ENCODE measurements around the gene HDAC8. TPM values are rescaled to one million over a fixed set of nuclear protein-coding genes. Genes with fewer than 3 reads are reported as not detected.

Gene HDAC8
- total RNA-seq, 1 experiment from 2014 or later: 26.2 TPM

- Histone ChIP-seq H3K4me1 (no peaks in the 10 kb centered on the region), H3K4me3 (ENCODE audit: low read depth, low read length) (peak overlapping the region; percentile 57), H3K9me3 (no peaks in the 10 kb centered on the region), H3K27me3 (replicated peaks; ENCODE audit: control insufficient read depth, insufficient read depth, low read length) (peaks cover 1% of the 10 kb centered on the region), H3K36me3 (ENCODE audit: control insufficient read depth, insufficient read depth, low read length) (no peaks in the 10 kb centered on the region)
- Mint-ChIP-seq H3K4me1 (ENCODE audit: low read depth, unreplicated experiment) (no peaks in the 10 kb centered on the region), H3K27me3 (ENCODE audit: insufficient read depth, unreplicated experiment) (peaks cover 14% of the 10 kb centered on the region), H3K36me3 (ENCODE audit: insufficient read depth, unreplicated experiment) (no peaks in the 10 kb centered on the region), H3K4me3 (ENCODE audit: unreplicated experiment) (peak overlapping the region; percentile 82), H3K27ac (ENCODE audit: unreplicated experiment) (no peak overlapping the region), H3K9me3 (ENCODE audit: unreplicated experiment) (no peaks in the 10 kb centered on the region)
- no peak for TF ChIP-seq CTCF (IDR thresholded peaks at IDR 0.05; ENCODE audit: insufficient read depth in 1 of 2, low read depth in 1 of 2, low read length in 1 of 2, severe bottlenecking in 1 of 2, unreplicated experiment in 1 of 2)
- intact Hi-C loops (cut with micrococcal nuclease; ENCODE audit: unreplicated experiment): loop anchor here (5.0 to 10.0 kb wide), 2 partner anchors 168 to 245 kb away; no protein-coding TSS in a partner anchor
- no TSS peak for BruUV-seq (replicated peaks)
- POLR2A ChIA-PET: no interaction called here
- peak; percentile 45 to 51 for DNase-seq
- CTCF ChIA-PET: interaction anchor here (1.6 kb wide), 1 partner anchor 30 kb away, joined by 5 read pairs; the partner anchor contains the start of gene RPS4X
Measured at GRCh38 chrX:72306851-72307645, 265.6 kb downstream of the HDAC8 start.

- no peaks in the 10 kb centered on the region for H3K4me1 ChIP-seq
- Mint-ChIP-seq H3K4me1 (ENCODE audit: low read depth, unreplicated experiment) (no peaks in the 10 kb centered on the region), H3K27ac (ENCODE audit: unreplicated experiment) (no peak overlapping the region), H3K4me3 (ENCODE audit: unreplicated experiment) (peak overlapping the region; percentile 82), H3K27me3 (ENCODE audit: insufficient read depth, unreplicated experiment) (peaks cover 14% of the 10 kb centered on the region), H3K9me3 (ENCODE audit: unreplicated experiment) (no peaks in the 10 kb centered on the region), H3K36me3 (ENCODE audit: insufficient read depth, unreplicated experiment) (no peaks in the 10 kb centered on the region)
- DNase-seq: peak in 1 of 2 experiments; percentile 8
- ChIA-PET POLR2A (no interaction called here), CTCF (interaction anchor here (1.6 kb wide), 1 partner anchor 29 kb away, joined by 5 read pairs; the partner anchor contains the start of gene RPS4X)
- intact Hi-C loops (cut with micrococcal nuclease; ENCODE audit: unreplicated experiment): loop anchor here (5.0 to 10.0 kb wide), 2 partner anchors 169 to 246 kb away; no protein-coding TSS in a partner anchor
- H3K4me3 ChIP-seq (ENCODE audit: low read depth, low read length): peak overlapping the region; percentile 57
- no peak for TF ChIP-seq CTCF (IDR thresholded peaks at IDR 0.05; ENCODE audit: insufficient read depth in 1 of 2, low read depth in 1 of 2, low read length in 1 of 2, severe bottlenecking in 1 of 2, unreplicated experiment in 1 of 2)
- no peaks in the 10 kb centered on the region for H3K9me3 ChIP-seq
- H3K36me3 ChIP-seq (ENCODE audit: control insufficient read depth, insufficient read depth, low read length): no peaks in the 10 kb centered on the region
- BruUV-seq (replicated peaks): no TSS peak
- peaks cover 1% of the 10 kb centered on the region for H3K27me3 ChIP-seq (replicated peaks; ENCODE audit: control insufficient read depth, insufficient read depth, low read length)
Measured at GRCh38 chrX:72306085-72306801, 266.4 kb downstream of the HDAC8 start.

GRCh38 chrX:72305286-72306084 lies 267.2 kb downstream of the HDAC8 start, which contains the start of gene CITED1:
Gene CITED1, minus strand, starts transcription at chrX:72305914. Its CDS starts 3,045 bp downstream, at chrX:72302869.
- peak within 1 kb of the TSS; percentile 82 for H3K4me3 Mint-ChIP-seq (ENCODE audit: unreplicated experiment)
- Histone ChIP-seq H3K9me3 (no peaks in the 10 kb centered on the region), H3K27me3 (replicated peaks; ENCODE audit: control insufficient read depth, insufficient read depth, low read length) (peaks cover 1% of the 10 kb centered on the region), H3K36me3 (ENCODE audit: control insufficient read depth, insufficient read depth, low read length) (no peaks in the 10 kb centered on the region), H3K4me3 (ENCODE audit: low read depth, low read length) (peak within 1 kb of the TSS; percentile 57), H3K4me1 (no peaks in the 10 kb centered on the region)
- TF ChIP-seq CTCF (IDR thresholded peaks at IDR 0.05; ENCODE audit: insufficient read depth in 1 of 2, low read depth in 1 of 2, low read length in 1 of 2, severe bottlenecking in 1 of 2, unreplicated experiment in 1 of 2): no peak
- intact Hi-C loops (cut with micrococcal nuclease; ENCODE audit: unreplicated experiment): loop anchor here (5.0 to 10.0 kb wide), 2 partner anchors 169 to 247 kb away; no protein-coding TSS in a partner anchor
- no peak for DNase-seq
- H3K36me3 Mint-ChIP-seq (ENCODE audit: insufficient read depth, unreplicated experiment): no peaks in the 10 kb centered on the region
- CTCF ChIA-PET: interaction anchor here (1.6 kb wide), 1 partner anchor 28 kb away, joined by 5 read pairs; the partner anchor contains the start of gene RPS4X
- POLR2A ChIA-PET: no interaction called here
- no peaks in the 10 kb centered on the region for H3K4me1 Mint-ChIP-seq (ENCODE audit: low read depth, unreplicated experiment)
- H3K27me3 Mint-ChIP-seq (ENCODE audit: insufficient read depth, unreplicated experiment): peaks cover 14% of the 10 kb centered on the region
- no peak within 1 kb of the TSS for H3K27ac Mint-ChIP-seq (ENCODE audit: unreplicated experiment)
- no TSS peak for BruUV-seq (replicated peaks)
- no peaks in the 10 kb centered on the region for H3K9me3 Mint-ChIP-seq (ENCODE audit: unreplicated experiment)

Data from Caco-2 (cell line).